GM21528 (cell line): ENCODE measurements around the gene PDE10A.

Experiments
- ATAC-seq: cut with Tn5 transposase; IDR thresholded peaks from one replicate; pipeline ENCODE4 v1.9.1; 2021; ENCODE audit warnings: mild to moderate bottlenecking, moderate library complexity; ENCODE audit not compliant: unreplicated experiment, low FRiP score

Gene PDE10A

GRCh38 chr6:165306955-165307354 is 356.1 kb downstream of the PDE10A start:
- ATAC-seq = no peak

- ATAC-seq = no peak
Measured at GRCh38 chr6:165301372-165302246, 361.4 kb downstream of the PDE10A start.

GRCh38 chr6:165300422-165300936 is 362.6 kb downstream of the PDE10A start:
- no peak for ATAC-seq

GRCh38 chr6:165298875-165299274 is 364.2 kb downstream of the PDE10A start:
- ATAC-seq = no peak

- ATAC-seq = no peak
Measured at GRCh38 chr6:165298402-165298801, 364.6 kb downstream of the PDE10A start.

GRCh38 chr6:165292657-165293056 is 370.4 kb downstream of the PDE10A start:
- no peak for ATAC-seq
